GM13976 (cell line): ENCODE measurements around the gene LRRC3B.

Experiments
- DNase-seq: peaks from one replicate; pipeline ENCODE4 v3.0.0; 2012; ENCODE audit warnings: low spot score
- CTCF ChIP-seq: IDR thresholded peaks from 2 replicates; pipeline ENCODE4 v1.5.1; 2012; ENCODE audit warnings: borderline replicate concordance, mild to moderate bottlenecking; ENCODE audit not compliant: insufficient read depth; ENCODE audit errors: extremely low read depth, missing control alignments, control extremely low read depth
- in situ Hi-C: fragments of 300-500 bp; cut with MboI; formaldehyde crosslinking; loops from one replicate; pipeline ENCODE4 v1.12.0; 2022; ENCODE audit warnings: low sequenced_read_pairs, mixed read lengths, inconsistent platforms; ENCODE audit not compliant: unreplicated experiment

Gene LRRC3B

GRCh38 chr3:26683902-26684301 is 61.3 kb downstream of the LRRC3B start:
- no peak for DNase-seq
- in situ Hi-C loops, result no loop called here
- no peak for TF ChIP-seq CTCF

GRCh38 chr3:26687466-26687865 is 64.9 kb downstream of the LRRC3B start:
- TF ChIP-seq CTCF, result no peak
- in situ Hi-C loops, result no loop called here
- no peak for DNase-seq

GRCh38 chr3:26699553-26699952 is 77.0 kb downstream of the LRRC3B start:
- no peak for TF ChIP-seq CTCF
- in situ Hi-C loops, result no loop called here
- DNase-seq, result no peak

- in situ Hi-C loops, result no loop called here
- no peak for DNase-seq
- no peak for TF ChIP-seq CTCF
These were observed 80.9 kb downstream of the LRRC3B start for GRCh38 chr3:26703519-26703918.

GRCh38 chr3:26704736-26705135 is 82.2 kb downstream of the LRRC3B start:
- TF ChIP-seq CTCF, result no peak
- DNase-seq, result no peak
- in situ Hi-C loops, result no loop called here

GRCh38 chr3:26708501-26708900 is 85.9 kb downstream of the LRRC3B start:
- in situ Hi-C loops, result no loop called here
- TF ChIP-seq CTCF, result no peak
- DNase-seq, result no peak

- DNase-seq, result peak; percentile 28
- in situ Hi-C loops, result no loop called here
- peak; percentile 36 for TF ChIP-seq CTCF
These were observed 89.8 kb downstream of the LRRC3B start for GRCh38 chr3:26712211-26713026.
